Measurements from ENCODE around the gene SCRN2.

SCRN2 gene

GRCh38 chr17:47802341-47803022, 38.6 kb downstream of the SCRN2 start:
- Mint-ChIP-seq H3K36me3 (ENCODE audit: low read depth) (peaks cover 15% of the 10 kb centered on the region), H3K27ac (no peak overlapping the region), H3K27me3 (no peaks in the 10 kb centered on the region), H3K4me3 (no peak overlapping the region), H3K9me3 (no peaks in the 10 kb centered on the region), H3K4me1 (ENCODE audit: low read depth) (no peaks in the 10 kb centered on the region)
- DNase-seq: peak; percentile 71

DNA sequence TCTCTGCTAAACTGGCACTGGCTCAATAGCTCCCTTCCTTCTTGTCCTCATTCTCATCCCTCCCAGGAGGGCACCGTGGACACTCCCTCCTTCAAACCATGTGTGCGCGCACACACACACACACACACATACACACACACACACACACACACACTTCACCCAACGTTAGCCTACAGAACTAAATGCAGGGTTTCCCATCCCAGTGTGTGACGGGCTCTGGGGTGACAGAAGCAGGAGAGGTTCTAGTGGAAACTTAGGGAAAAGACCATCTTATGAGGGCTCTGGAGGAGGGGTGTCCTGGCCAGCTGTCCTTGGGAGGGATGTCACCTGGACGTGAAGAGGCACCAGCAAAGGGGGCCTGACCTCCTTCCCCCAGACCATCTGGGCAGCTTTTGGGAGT, 39.2 kb downstream of the SCRN2 start:
- H3K27ac Mint-ChIP-seq: no peak overlapping the region
- no peaks in the 10 kb centered on the region for H3K9me3 Mint-ChIP-seq

DNA sequence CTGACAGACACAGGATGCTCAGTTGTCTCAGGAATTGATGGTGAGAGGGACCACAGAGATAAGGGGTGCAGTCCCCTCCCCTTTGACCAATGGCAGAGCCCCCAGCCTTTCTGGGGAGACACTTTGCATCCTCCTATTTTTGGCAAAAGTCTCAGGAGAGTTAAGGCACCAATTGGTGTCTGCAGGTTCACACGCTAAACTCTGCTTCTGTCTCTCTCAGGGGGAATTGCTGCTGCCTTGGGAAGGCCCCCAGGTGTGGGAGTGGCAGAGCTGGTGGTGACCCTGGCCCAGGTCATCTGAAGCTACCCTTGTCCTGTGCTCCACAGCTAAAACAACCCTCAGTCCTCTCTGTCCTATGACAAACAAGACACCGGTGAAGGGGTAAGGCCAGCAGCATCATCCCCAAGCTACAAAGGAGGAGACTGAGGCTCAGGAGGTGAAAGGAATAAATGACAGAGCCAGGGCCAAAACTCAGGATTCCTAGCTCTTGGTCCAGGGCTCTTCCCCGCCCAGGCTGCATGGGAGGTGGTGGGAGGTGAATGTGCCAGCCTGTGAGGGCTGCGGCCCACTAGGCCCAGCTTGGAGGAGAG, 39.8 kb downstream of the SCRN2 start:
- Mint-ChIP-seq H3K4me3 (no peak overlapping the region), H3K36me3 (ENCODE audit: low read depth) (peaks cover 3% of the 10 kb centered on the region), H3K27me3 (no peaks in the 10 kb centered on the region), H3K4me1 (ENCODE audit: low read depth) (no peaks in the 10 kb centered on the region), H3K9me3 (no peaks in the 10 kb centered on the region), H3K27ac (no peak overlapping the region)
- DNase-seq: no peak

More for the DNA sequence above, 39.2 kb downstream of the SCRN2 start:
- no peak for DNase-seq
- H3K4me1 Mint-ChIP-seq (ENCODE audit: low read depth): no peaks in the 10 kb centered on the region
- H3K4me3 Mint-ChIP-seq: no peak overlapping the region
- H3K36me3 Mint-ChIP-seq (ENCODE audit: low read depth): peaks cover 9% of the 10 kb centered on the region
- no peaks in the 10 kb centered on the region for H3K27me3 Mint-ChIP-seq

- Mint-ChIP-seq H3K4me3 (no peak overlapping the region), H3K27me3 (no peaks in the 10 kb centered on the region), H3K36me3 (ENCODE audit: low read depth) (no peaks in the 10 kb centered on the region), H3K4me1 (ENCODE audit: low read depth) (no peaks in the 10 kb centered on the region), H3K27ac (no peak overlapping the region), H3K9me3 (no peaks in the 10 kb centered on the region)
- no peak for DNase-seq
Observed at GRCh38 chr17:47800686-47801085, 40.4 kb downstream of the SCRN2 start.

DNA sequence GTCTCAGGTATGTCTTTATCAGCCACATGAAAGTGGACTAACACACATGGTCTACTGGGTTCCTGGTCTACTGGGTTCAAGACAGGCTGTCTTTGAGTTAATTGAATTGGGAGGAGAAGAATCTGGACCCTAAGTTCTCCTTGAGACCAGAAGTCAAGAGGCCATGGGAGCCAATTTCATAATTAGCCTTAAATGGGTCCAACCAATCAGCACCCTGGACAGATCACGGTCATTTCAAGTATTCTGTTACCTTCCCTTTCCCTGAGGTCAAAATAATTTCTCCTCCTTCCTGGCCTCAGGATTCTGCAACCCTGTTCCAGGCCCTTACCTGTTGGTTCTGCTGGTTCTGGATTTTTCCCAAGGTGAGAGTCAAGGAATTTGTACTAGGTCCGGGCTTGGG, 43.3 kb downstream of the SCRN2 start:
- Mint-ChIP-seq H3K27ac (no peak overlapping the region), H3K36me3 (ENCODE audit: low read depth) (no peaks in the 10 kb centered on the region), H3K4me3 (no peak overlapping the region), H3K27me3 (peaks cover 22% of the 10 kb centered on the region), H3K4me1 (ENCODE audit: low read depth) (no peaks in the 10 kb centered on the region), H3K9me3 (no peaks in the 10 kb centered on the region)
- DNase-seq: no peak

- Mint-ChIP-seq H3K27ac (no peak overlapping the region), H3K4me3 (no peak overlapping the region), H3K36me3 (ENCODE audit: low read depth) (no peaks in the 10 kb centered on the region), H3K27me3 (peaks cover 63% of the 10 kb centered on the region), H3K9me3 (no peaks in the 10 kb centered on the region), H3K4me1 (ENCODE audit: low read depth) (peaks cover 8% of the 10 kb centered on the region)
- no peak for DNase-seq
Observed at GRCh38 chr17:47792979-47793378, 48.1 kb downstream of the SCRN2 start.

DNA sequence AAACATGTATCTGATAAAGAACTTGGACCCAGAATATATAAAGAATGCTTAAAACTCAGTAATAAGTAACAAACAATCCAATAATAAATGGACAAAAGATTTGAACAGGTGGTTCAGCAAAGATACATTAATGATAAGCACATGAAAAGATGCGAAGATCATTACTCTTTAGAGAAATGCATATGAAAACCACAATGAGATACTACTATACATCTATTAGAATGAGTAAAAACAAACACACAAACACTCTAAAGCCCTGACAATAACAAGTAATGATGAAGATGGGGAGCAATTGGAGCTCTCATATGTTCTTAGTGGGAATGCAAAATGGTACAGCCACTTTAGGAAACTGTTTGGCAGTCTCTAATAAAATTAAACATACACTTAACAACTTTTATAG, 48.6 kb downstream of the SCRN2 start:
- Mint-ChIP-seq H3K4me1 (ENCODE audit: low read depth) (peaks cover 8% of the 10 kb centered on the region), H3K27me3 (peaks cover 68% of the 10 kb centered on the region), H3K27ac (no peak overlapping the region), H3K9me3 (no peaks in the 10 kb centered on the region), H3K4me3 (no peak overlapping the region), H3K36me3 (ENCODE audit: low read depth) (no peaks in the 10 kb centered on the region)
- DNase-seq: no peak

GRCh38 chr17:47791025-47791424, 50.0 kb downstream of the SCRN2 start:
- Mint-ChIP-seq H3K27me3 (peaks cover 73% of the 10 kb centered on the region), H3K27ac (no peak overlapping the region), H3K36me3 (ENCODE audit: low read depth) (no peaks in the 10 kb centered on the region), H3K4me3 (peak overlapping the region; percentile 38), H3K4me1 (ENCODE audit: low read depth) (peaks cover 8% of the 10 kb centered on the region), H3K9me3 (no peaks in the 10 kb centered on the region)
- DNase-seq: no peak

- peak; percentile 78 for DNase-seq
- peaks cover 8% of the 10 kb centered on the region for H3K4me1 Mint-ChIP-seq (ENCODE audit: low read depth)
- no peaks in the 10 kb centered on the region for H3K36me3 Mint-ChIP-seq (ENCODE audit: low read depth)
- peak overlapping the region; percentile 71 for H3K4me3 Mint-ChIP-seq
- peaks cover 82% of the 10 kb centered on the region for H3K27me3 Mint-ChIP-seq
- no peaks in the 10 kb centered on the region for H3K9me3 Mint-ChIP-seq
- no peak overlapping the region for H3K27ac Mint-ChIP-seq
Observed at GRCh38 chr17:47789611-47790561, 51.2 kb downstream of the SCRN2 start.
